Suprapubic skin (tissue), 4 donors: ENCODE data around the gene CHST1. TPM values are rescaled to one million over a fixed set of nuclear protein-coding genes. Genes with fewer than 3 reads are reported as not detected.

Experiments
- DNase-seq, 2 donors: peaks; one replicate each; pipeline ENCODE4 v3.0.0-alpha.2; 2019; ENCODE audit warnings: low spot score in 2 of 2
- H3K27ac ChIP-seq: fragments of 200-600 bp; sonication (generic); one replicate; pipeline ENCODE4 v1.5.1; 2019
- H3K27me3 ChIP-seq: fragments of 200-600 bp; sonication (generic); one replicate; pipeline ENCODE4 v1.5.1; 2019
- H3K36me3 ChIP-seq: fragments of 200-600 bp; sonication (generic); one replicate; pipeline ENCODE4 v1.5.1; 2019
- H3K4me1 ChIP-seq: fragments of 200-600 bp; sonication (generic); one replicate; pipeline ENCODE4 v1.5.1; 2019
- H3K4me3 ChIP-seq: fragments of 200-600 bp; sonication (generic); one replicate; pipeline ENCODE4 v1.5.1; 2019; ENCODE audit warnings: mild to moderate bottlenecking
- H3K9me3 ChIP-seq: fragments of 200-600 bp; sonication (generic); one replicate; pipeline ENCODE4 v1.5.1; 2019
- EP300 ChIP-seq: sonication (generic); formaldehyde crosslinking; IDR thresholded peaks from one replicate; pipeline ENCODE4 v1.6.1; 2017; ENCODE audit warnings: antibody characterized with exemption
- POLR2A ChIP-seq, 2 donors: fragments of 450-650 bp; IDR thresholded peaks; one replicate each; pipeline ENCODE4 v1.6.1; 2017; ENCODE audit warnings: antibody characterized with exemption in 2 of 2, mild to moderate bottlenecking in 2 of 2, moderate library complexity in 2 of 2
- POLR2AphosphoS5 ChIP-seq, 3 donors: sonication (generic); formaldehyde crosslinking; IDR thresholded peaks; one replicate each; pipeline ENCODE4 v1.6.1; 2017; ENCODE audit warnings: antibody characterized with exemption in 3 of 3
- WGBS: methylation state at CpG from one replicate; pipeline ENCODE4 v1.1.5; 2018; 5-methylcytosine and 5-hydroxymethylcytosine counted together
- total RNA-seq, 4 donors: library from RNA; depleted of rRNA; stranded (reverse); fragments of >200 nt; gene quantifications; one replicate each; pipeline ENCODE4 v1.1.0, GENCODE V29; 2016
- TF ChIP-seq, protein P1 (sequence below), 2 donors: fragments of 200-600 bp in 1 of 2; fragments of 450-650 bp in 1 of 2; sonication (generic) in 1 of 2; IDR thresholded peaks; one replicate each; pipeline ENCODE4 v1.5.1; 2016 to 2019; ENCODE audit warnings: antibody characterized with exemption in 2 of 2, mild to moderate bottlenecking in 1 of 2, moderate library complexity in 1 of 2

CHST1 gene
- total RNA-seq, 4 donors from 2014 or later, result 0.38 to 1.1 (median 0.94) TPM; not detected in 1

DNA sequence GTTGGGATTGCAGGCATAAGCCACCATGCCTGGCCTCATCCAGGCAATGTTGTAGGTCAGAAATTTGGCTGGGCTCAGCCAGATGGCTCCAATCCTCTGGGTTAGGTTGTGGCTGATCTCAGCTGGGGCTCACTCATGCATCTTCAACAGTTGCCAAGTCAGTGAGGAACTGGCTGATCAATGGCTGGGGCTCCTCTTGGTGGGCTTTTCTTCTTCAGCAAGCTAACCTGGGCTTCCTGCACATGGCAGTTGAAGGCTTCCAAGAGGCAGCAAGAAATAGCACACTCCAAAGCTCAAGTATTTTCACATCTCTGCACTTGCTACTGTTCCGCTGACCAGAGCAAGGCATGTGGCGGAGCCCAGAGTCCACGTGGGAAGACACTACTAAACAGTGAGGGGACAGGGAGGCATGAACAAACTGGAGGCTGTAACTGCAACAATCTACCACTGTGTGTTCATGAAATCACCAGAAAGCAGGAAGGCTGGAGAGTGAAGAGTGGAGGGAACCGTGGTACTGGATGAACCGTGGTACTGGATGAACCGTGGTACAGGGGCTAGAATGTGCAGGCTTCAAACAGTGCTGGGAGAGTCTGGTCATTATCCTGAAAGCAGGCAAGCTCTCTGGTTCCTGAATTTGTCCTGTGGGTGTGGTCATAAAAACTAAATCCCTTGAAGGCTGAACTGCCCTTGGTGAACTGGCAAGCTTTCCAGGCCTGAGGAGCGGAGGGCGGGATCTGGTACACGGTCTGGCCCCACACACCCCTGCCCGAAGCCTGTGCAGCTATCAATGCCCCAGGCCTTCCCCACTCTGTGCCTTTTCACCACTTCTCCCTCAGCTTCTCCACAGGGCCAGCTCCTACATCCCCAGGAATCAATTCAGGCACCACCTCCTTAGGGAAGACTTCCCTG, 20.2 kb downstream of the CHST1 start:
- 87% methylated on average over 9 of the region's 10 CpGs for WGBS
- TF ChIP-seq POLR2A (IDR thresholded peaks at IDR 0.05) (no peak), EP300 (no peak), POLR2AphosphoS5 (IDR thresholded peaks at IDR 0.05) (no peak)
- TF ChIP-seq, protein P1, sequence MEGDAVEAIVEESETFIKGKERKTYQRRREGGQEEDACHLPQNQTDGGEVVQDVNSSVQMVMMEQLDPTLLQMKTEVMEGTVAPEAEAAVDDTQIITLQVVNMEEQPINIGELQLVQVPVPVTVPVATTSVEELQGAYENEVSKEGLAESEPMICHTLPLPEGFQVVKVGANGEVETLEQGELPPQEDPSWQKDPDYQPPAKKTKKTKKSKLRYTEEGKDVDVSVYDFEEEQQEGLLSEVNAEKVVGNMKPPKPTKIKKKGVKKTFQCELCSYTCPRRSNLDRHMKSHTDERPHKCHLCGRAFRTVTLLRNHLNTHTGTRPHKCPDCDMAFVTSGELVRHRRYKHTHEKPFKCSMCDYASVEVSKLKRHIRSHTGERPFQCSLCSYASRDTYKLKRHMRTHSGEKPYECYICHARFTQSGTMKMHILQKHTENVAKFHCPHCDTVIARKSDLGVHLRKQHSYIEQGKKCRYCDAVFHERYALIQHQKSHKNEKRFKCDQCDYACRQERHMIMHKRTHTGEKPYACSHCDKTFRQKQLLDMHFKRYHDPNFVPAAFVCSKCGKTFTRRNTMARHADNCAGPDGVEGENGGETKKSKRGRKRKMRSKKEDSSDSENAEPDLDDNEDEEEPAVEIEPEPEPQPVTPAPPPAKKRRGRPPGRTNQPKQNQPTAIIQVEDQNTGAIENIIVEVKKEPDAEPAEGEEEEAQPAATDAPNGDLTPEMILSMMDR (IDR thresholded peaks at IDR 0.05), result no peak
- H3K4me3 ChIP-seq, result no peak overlapping the region
- H3K27ac ChIP-seq, result no peak overlapping the region
- DNase-seq, result peak in 1 of 2 donors; percentile 21
- H3K4me1 ChIP-seq, result no peaks in the 10 kb centered on the region
- no peaks in the 10 kb centered on the region for H3K9me3 ChIP-seq
- no peaks in the 10 kb centered on the region for H3K36me3 ChIP-seq
- peaks cover 35% of the 10 kb centered on the region for H3K27me3 ChIP-seq

DNA sequence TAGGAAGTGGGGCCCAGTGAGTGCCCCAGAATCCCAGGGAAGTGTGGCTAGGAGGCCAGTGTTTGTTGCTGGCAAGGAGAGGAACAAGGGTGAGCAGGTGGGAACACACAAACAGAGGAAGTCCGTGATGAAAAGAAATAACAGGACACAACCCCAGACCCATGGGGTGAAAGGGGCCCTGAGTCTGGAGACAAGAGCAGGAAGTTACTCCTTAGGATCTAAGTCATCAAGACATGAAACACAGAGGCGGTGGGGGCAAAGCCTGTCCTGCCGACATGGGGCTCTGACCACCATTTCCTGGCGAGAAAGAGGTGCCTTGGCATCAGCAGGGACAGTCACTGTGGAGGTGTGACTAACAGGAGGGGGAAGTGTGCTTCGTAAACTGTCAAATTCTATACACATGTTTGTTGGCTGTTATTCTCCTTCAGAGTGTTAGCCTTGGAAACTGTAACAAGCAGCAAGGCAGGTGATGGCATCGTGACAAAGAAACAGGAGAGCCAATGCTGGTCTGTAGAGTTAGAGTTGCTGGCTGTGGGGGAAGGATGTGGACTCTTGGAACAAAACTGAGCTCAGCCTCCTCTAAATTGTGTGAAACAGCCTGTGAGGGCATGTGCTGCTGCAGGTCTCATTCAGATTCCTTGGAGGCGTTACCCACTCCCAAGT, 21.7 kb downstream of the CHST1 start:
- no peak for DNase-seq
- TF ChIP-seq POLR2A (IDR thresholded peaks at IDR 0.05), result no peak
- H3K4me3 ChIP-seq, result no peak overlapping the region
- H3K36me3 ChIP-seq, result no peaks in the 10 kb centered on the region
- H3K4me1 ChIP-seq, result no peaks in the 10 kb centered on the region
- no peak overlapping the region for H3K27ac ChIP-seq
- WGBS, result 50% methylated on average over 7 of the region's 7 CpGs
- H3K27me3 ChIP-seq, result peaks cover 26% of the 10 kb centered on the region
- H3K9me3 ChIP-seq, result no peaks in the 10 kb centered on the region

DNA sequence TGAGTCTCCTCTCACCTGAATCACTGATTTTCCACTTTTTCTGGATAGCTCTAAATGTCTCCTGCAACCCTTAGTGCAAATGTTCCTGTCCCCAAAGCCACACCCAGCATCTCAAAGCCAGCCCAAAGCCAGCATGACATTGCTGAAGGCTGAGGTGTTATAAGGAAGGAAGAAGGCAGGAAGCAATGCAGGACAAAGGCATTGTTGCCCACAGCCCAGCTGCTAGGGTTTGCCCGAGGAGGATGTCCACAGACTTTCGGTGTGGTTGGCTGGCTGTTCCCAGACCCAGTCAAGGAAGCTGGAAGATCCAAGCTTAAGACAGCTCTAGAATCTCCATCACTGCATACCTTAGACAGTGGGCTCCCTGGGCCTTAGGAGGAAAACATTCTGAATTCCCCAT, 23.5 kb downstream of the CHST1 start:
- no peak overlapping the region for H3K4me3 ChIP-seq
- 60% methylated on average over 2 of the region's 2 CpGs for WGBS
- H3K27me3 ChIP-seq, result peaks cover 16% of the 10 kb centered on the region
- no peaks in the 10 kb centered on the region for H3K9me3 ChIP-seq
- TF ChIP-seq POLR2AphosphoS5 (IDR thresholded peaks at IDR 0.05) (no peak), EP300 (no peak), POLR2A (IDR thresholded peaks at IDR 0.05) (no peak)
- TF ChIP-seq, protein P1 (IDR thresholded peaks at IDR 0.05), result no peak
- H3K27ac ChIP-seq, result no peak overlapping the region
- no peak for DNase-seq
- no peaks in the 10 kb centered on the region for H3K36me3 ChIP-seq
- H3K4me1 ChIP-seq, result no peaks in the 10 kb centered on the region

DNA sequence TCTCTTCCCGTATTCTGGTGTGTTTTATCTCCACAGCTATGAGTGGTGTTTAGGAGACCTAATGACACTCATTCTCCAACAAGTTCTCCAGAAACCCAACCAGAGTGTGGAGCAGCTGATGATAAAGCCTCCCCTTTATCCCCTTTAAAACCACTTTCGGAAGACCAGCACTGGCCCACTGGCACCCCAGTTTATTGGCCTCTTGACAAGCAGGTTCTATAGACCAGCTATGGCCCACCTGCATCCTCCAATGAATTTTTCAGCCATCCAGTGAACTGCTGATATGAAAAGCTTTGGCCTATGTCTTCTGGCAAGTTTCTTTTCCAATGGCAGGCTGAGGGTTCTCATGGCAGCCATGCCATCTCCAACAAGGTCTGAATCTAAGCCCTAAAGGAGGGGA, 27.4 kb downstream of the CHST1 start:
- Histone ChIP-seq H3K27ac (no peak overlapping the region), H3K9me3 (no peaks in the 10 kb centered on the region), H3K27me3 (peaks cover 22% of the 10 kb centered on the region), H3K36me3 (no peaks in the 10 kb centered on the region), H3K4me1 (no peaks in the 10 kb centered on the region), H3K4me3 (no peak overlapping the region)
- 92% methylated on average over 2 of the region's 2 CpGs for WGBS
- no peak for TF ChIP-seq EP300
- TF ChIP-seq POLR2A (IDR thresholded peaks at IDR 0.05), result no peak
- TF ChIP-seq, protein P1 (IDR thresholded peaks at IDR 0.05), result no peak
- no peak for TF ChIP-seq POLR2AphosphoS5 (IDR thresholded peaks at IDR 0.05)
- DNase-seq, result no peak

DNA sequence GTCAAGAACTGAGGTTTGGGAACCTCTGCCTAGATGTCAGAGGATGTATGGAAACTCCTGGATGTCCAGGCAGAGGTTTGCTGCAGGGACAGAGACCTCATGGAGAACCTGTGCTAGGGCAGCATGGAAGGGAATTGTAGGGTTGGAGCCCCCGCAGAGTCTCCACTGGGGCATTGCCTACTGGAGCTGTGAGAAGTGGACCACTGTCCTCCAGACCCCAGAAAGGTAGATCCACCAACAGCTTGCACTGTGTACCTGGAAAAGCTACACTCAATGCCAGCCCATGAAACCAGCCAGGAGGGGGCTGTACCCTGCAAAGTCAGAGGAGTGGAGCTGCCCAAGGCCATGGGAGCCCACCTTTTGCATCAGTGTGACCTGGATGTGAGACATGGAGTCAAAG, 29.5 kb downstream of the CHST1 start:
- peaks cover 17% of the 10 kb centered on the region for H3K27me3 ChIP-seq
- H3K4me3 ChIP-seq, result no peak overlapping the region
- WGBS, result 100% methylated on average over 1 of the region's 1 CpG
- H3K4me1 ChIP-seq, result no peaks in the 10 kb centered on the region
- no peak overlapping the region for H3K27ac ChIP-seq
- TF ChIP-seq POLR2AphosphoS5 (IDR thresholded peaks at IDR 0.05), result no peak
- no peak for TF ChIP-seq EP300
- TF ChIP-seq, protein P1 (IDR thresholded peaks at IDR 0.05), result no peak
- no peak for TF ChIP-seq POLR2A (IDR thresholded peaks at IDR 0.05)
- no peaks in the 10 kb centered on the region for H3K36me3 ChIP-seq
- H3K9me3 ChIP-seq, result no peaks in the 10 kb centered on the region
- DNase-seq, result no peak
